Measurements from ENCODE around the gene ROR2. TPM values are rescaled to one million over a fixed set of nuclear protein-coding genes. Genes with fewer than 3 reads are reported as not detected.

Gene ROR2
- total and polyA plus RNA-seq, 2 donors (not counting 3 experiments of a cell fraction or from before 2014, with no cell fraction given), result not detected

- Histone ChIP-seq H3K9ac (replicated peaks; ENCODE audit: extremely low read depth, insufficient read depth, low read length) (no peak overlapping the region), H3K9me3 (replicated peaks; ENCODE audit: control insufficient read depth, insufficient read depth, low read length) (no peaks in the 10 kb centered on the region), H3K4me1 (ENCODE audit: control insufficient read depth, extremely low read depth, insufficient read depth, low read length) (no peaks in the 10 kb centered on the region), H4K20me1 (replicated peaks; ENCODE audit: control insufficient read depth, extremely low read depth, insufficient read depth, low read length) (no peaks in the 10 kb centered on the region), H3K9me1 (replicated peaks; ENCODE audit: control insufficient read depth, extremely low read depth, insufficient read depth, low read length) (no peaks in the 10 kb centered on the region), H3K4me3 (replicated peaks in 1 of 3; ENCODE audit: insufficient read depth in 1 of 3, low read depth in 1 of 3, low read length in 3 of 3) (no peak overlapping the region), H3K79me2 (ENCODE audit: control insufficient read depth, insufficient read depth, low read length) (no peaks in the 10 kb centered on the region), H3K27ac (ENCODE audit: insufficient read depth, low read depth, low read length) (no peak overlapping the region), H2AFZ (ENCODE audit: low read depth, low read length) (no peak overlapping the region), H3K27me3 (ENCODE audit: control insufficient read depth in 2 of 2, insufficient read depth in 2 of 2, low read length in 2 of 2) (no peaks in the 10 kb centered on the region), H3K36me3 (ENCODE audit: control insufficient read depth in 2 of 2, extremely low read depth in 1 of 2, insufficient read depth in 2 of 2, low read length in 2 of 2) (no peaks in the 10 kb centered on the region), H3K4me2 (ENCODE audit: insufficient read depth, low read length) (no peak overlapping the region)
- FAIRE-seq (no peak), DNase-seq (ENCODE audit: low read depth, low spot score) (no peak)
- dilution Hi-C loops (cut with MboI; ENCODE audit: extremely low pct_ligation_motif_present, low sequenced_read_pairs) (no loop called here), intact Hi-C loops (cut with micrococcal nuclease) (no loop called here)
- no TSS peak for BruUV-seq (replicated peaks)
- ChIA-PET CTCF (no interaction called here), POLR2A (no interaction called here)
- TF ChIP-seq GATA2 (IDR thresholded peaks at IDR 0.05; ENCODE audit: insufficient read depth, insufficient read length, low read depth, low read length), result no peak
- no peak for TF ChIP-seq MYC (IDR thresholded peaks at IDR 0.05; ENCODE audit: low read depth, low read length)
- TF ChIP-seq MAX (IDR thresholded peaks at IDR 0.05; ENCODE audit: insufficient read depth, insufficient read length), result no peak
- TF ChIP-seq FOS (IDR thresholded peaks at IDR 0.05; ENCODE audit: borderline replicate concordance, insufficient read depth, low read length), result no peak
- no peak for TF ChIP-seq EZH2 (IDR thresholded peaks at IDR 0.05; ENCODE audit: borderline replicate concordance, low read depth, low read length, severe bottlenecking)
- no peak for TF ChIP-seq POLR2A (IDR thresholded peaks at IDR 0.05; ENCODE audit: low read depth, low read length)
- TF ChIP-seq POLR2AphosphoS5 (IDR thresholded peaks at IDR 0.05; ENCODE audit: insufficient read depth, low read depth, low read length), result no peak
- TF ChIP-seq JUN (IDR thresholded peaks at IDR 0.05; ENCODE audit: borderline replicate concordance, insufficient read depth, insufficient read length, low read depth), result no peak
- TF ChIP-seq CTCF (IDR thresholded peaks at IDR 0.05; ENCODE audit: extremely low read depth in 1 of 2, insufficient read depth in 1 of 2, low read depth in 1 of 2, low read length in 2 of 2), result no peak
These were observed 17.2 kb upstream of the ROR2 start for GRCh38 chr9:91967259-91967658.

All from endothelial cell of umbilical vein (primary cell).